Activated B cell treated with CpG ODN at 0.5 μM for 24 hours (primary cell): ENCODE results near the gene TMUB1. TPM values are rescaled to one million over a fixed set of nuclear protein-coding genes. Genes with fewer than 3 reads are reported as not detected.

Experiments
- ATAC-seq: fragments of 200-7000 bp; cut with Tn5 transposase; one replicate; pipeline ENCODE4 v1.10.0; 2021; ENCODE audit warnings: low read depth, mild to moderate bottlenecking, moderate library complexity
- CTCF ChIA-PET: fragments of 350-600 bp; sonication (Branson Sonifier 250); formaldehyde crosslinking; loops from one replicate; lab custom pipeline; 2021; ENCODE audit warnings: antibody characterized with exemption; lab: Charles Lee
- POLR2A ChIA-PET: fragments of 350-600 bp; sonication (Branson Sonifier 250); formaldehyde crosslinking; loops from one replicate; lab custom pipeline; 2021; ENCODE audit warnings: antibody characterized with exemption; lab: Charles Lee
- DNase-seq: peaks from one replicate; pipeline ENCODE4 v3.0.0; 2022
- H3K27ac Mint-ChIP-seq: one replicate; pipeline ENCODE4 v1.8.0; 2020; ENCODE audit warnings: mixed read lengths
- H3K27me3 Mint-ChIP-seq: one replicate; pipeline ENCODE4 v1.8.0; 2021; ENCODE audit warnings: mixed read lengths
- H3K36me3 Mint-ChIP-seq: one replicate; pipeline ENCODE4 v1.8.0; 2021; ENCODE audit warnings: low read depth, mixed read lengths
- H3K4me1 Mint-ChIP-seq: one replicate; pipeline ENCODE4 v1.8.0; 2021; ENCODE audit warnings: mixed read lengths
- H3K4me3 Mint-ChIP-seq: one replicate; pipeline ENCODE4 v1.8.0; 2020; ENCODE audit warnings: mild to moderate bottlenecking, mixed read lengths
- H3K9me3 Mint-ChIP-seq: one replicate; pipeline ENCODE4 v1.8.0; 2020; ENCODE audit warnings: mixed read lengths
- CTCF ChIP-seq: fragments of 200-600 bp; IDR thresholded peaks from one replicate; pipeline ENCODE4 v1.8.0; 2022; ENCODE audit warnings: antibody characterized with exemption, mild to moderate bottlenecking
- intact Hi-C: fragments of 100-400 bp; cut with micrococcal nuclease; formaldehyde crosslinking; loops from one replicate; pipeline ENCODE4 v1.15.1; 2024
- total RNA-seq: library from RNA; stranded (reverse); gene quantifications from 2 replicates; pipeline ENCODE4 v1.2.3, GENCODE V29; 2022

TMUB1 gene
- total RNA-seq, 1 donor from 2014 or later, result 40.5 TPM

GRCh38 chr7:151040616-151041375, 42.5 kb downstream of the TMUB1 start:
- no peak overlapping the region for H3K4me3 Mint-ChIP-seq
- ATAC-seq, result no peak
- no peaks in the 10 kb centered on the region for H3K9me3 Mint-ChIP-seq
- TF ChIP-seq CTCF, result no peak
- H3K27ac Mint-ChIP-seq, result no peak overlapping the region
- ChIA-PET POLR2A (no interaction called here), CTCF (no interaction called here)
- DNase-seq, result no peak
- intact Hi-C loops, result no loop called here
- no peaks in the 10 kb centered on the region for H3K27me3 Mint-ChIP-seq
- H3K36me3 Mint-ChIP-seq, result peaks cover 23% of the 10 kb centered on the region
- H3K4me1 Mint-ChIP-seq, result peaks cover 6% of the 10 kb centered on the region

GRCh38 chr7:151039850-151040548, 43.3 kb downstream of the TMUB1 start:
- H3K9me3 Mint-ChIP-seq, result no peaks in the 10 kb centered on the region
- H3K27ac Mint-ChIP-seq, result no peak overlapping the region
- H3K4me1 Mint-ChIP-seq, result peaks cover 6% of the 10 kb centered on the region
- peaks cover 25% of the 10 kb centered on the region for H3K36me3 Mint-ChIP-seq
- TF ChIP-seq CTCF, result no peak
- intact Hi-C loops, result no loop called here
- ATAC-seq (no peak), DNase-seq (no peak)
- no peaks in the 10 kb centered on the region for H3K27me3 Mint-ChIP-seq
- H3K4me3 Mint-ChIP-seq, result no peak overlapping the region
- POLR2A ChIA-PET, result no interaction called here
- CTCF ChIA-PET, result no interaction called here

GRCh38 chr7:151038951-151039849, 44.1 kb downstream of the TMUB1 start:
- Mint-ChIP-seq H3K9me3 (no peaks in the 10 kb centered on the region), H3K4me1 (peaks cover 6% of the 10 kb centered on the region), H3K27ac (no peak overlapping the region), H3K4me3 (no peak overlapping the region), H3K27me3 (no peaks in the 10 kb centered on the region), H3K36me3 (peaks cover 22% of the 10 kb centered on the region)
- CTCF ChIA-PET, result no interaction called here
- POLR2A ChIA-PET, result interaction anchor here (0.9 kb wide), 1 partner anchor 11 kb away, joined by 3 read pairs; the partner anchor contains the start of gene ABCB8
- no peak for DNase-seq
- ATAC-seq, result peak; percentile 40
- intact Hi-C loops, result no loop called here
- TF ChIP-seq CTCF, result no peak

GRCh38 chr7:151035902-151036301, 47.4 kb downstream of the TMUB1 start:
- Mint-ChIP-seq H3K27ac (no peak overlapping the region), H3K27me3 (no peaks in the 10 kb centered on the region), H3K4me3 (no peak overlapping the region), H3K4me1 (peaks cover 7% of the 10 kb centered on the region), H3K9me3 (no peaks in the 10 kb centered on the region), H3K36me3 (peaks cover 27% of the 10 kb centered on the region)
- no peak for TF ChIP-seq CTCF
- no peak for ATAC-seq
- CTCF ChIA-PET, result interaction anchor here (1.5 kb wide), 1 partner anchor 17 kb away, joined by 3 read pairs; no protein-coding TSS in a partner anchor
- intact Hi-C loops, result no loop called here
- POLR2A ChIA-PET, result no interaction called here
- no peak for DNase-seq
